NCI-H82 (cell line): ENCODE measurements around the gene FBH1.
"Not testable (repeated sequence)": the region's sequence is repeated elsewhere in the genome, so short reads cannot be mapped to it uniquely, and the experiment has no call there.

Source experiments
- DNase-seq: peaks from one replicate; lab custom pipeline; 2025; lab: John Stamatoyannopoulos, UW

The FBH1 gene

DNA sequence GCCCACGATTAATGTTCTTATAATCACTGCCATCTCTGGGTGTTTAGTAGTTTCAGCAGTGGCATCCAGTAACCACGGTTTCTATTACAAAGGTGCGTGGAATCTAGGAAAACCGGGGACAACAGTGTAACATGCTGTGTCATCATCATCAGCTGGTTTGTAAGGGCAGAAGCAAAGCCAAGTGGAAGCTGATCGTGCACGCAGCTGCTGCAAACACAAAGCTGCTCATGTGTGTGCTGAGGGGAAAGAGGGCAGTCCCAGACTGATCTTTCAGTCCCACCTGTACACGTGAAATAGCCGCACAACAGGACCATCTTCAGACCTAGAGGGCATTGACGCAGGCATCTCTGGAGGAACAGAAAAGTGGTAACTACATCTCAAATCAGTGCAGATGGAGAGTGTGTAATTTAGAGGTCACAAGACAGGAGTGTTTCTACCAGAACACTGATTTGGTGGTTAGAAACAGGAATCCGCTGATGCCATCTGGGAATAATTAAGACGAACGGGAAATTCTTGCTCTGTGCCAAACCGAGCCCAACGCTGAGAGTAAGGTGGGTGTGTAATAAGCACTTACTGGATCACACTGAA, 13.8 kb upstream of the FBH1 start:
- no peak for DNase-seq

DNA sequence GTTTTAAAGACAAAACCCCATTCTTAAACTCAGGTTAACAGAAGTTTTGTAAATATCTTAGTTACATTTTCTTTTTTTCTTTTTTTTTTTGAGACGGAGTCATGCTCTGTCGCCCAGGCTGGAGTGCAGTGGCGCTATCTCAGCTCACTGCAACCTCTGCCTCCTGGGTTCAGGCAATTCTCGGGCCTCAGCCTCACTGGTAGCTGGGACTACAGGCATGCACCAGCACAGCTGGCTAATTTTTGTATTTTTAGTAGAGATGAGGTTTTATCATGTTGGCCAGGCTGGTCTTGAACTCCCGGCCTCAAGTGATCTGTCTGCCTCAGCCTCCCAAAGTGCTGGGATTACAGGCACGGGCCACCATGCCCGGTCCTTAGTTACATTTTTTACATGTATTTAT, 13.0 kb upstream of the FBH1 start:
- DNase-seq, result not testable (repeated sequence)

DNA sequence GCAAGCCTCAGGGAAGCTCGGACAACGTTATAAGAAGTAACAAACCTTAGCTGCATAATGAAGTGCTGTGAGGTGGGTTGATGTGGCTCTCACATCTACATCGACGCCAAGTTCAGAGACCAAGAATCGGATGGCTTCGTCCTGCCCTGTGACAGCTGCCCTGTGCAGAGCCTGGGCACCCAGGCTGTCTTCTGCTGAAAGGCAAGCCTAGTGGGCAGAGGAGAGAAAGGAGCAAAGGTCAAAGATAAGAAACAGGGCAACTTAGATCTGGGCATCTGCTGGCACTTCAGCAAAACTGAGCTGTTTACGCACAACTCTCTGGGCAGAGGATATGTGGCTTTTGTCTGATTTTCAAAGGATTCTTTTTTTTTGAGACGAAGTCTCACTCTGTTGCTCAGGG, 7.1 kb upstream of the FBH1 start:
- DNase-seq, result no peak

DNA sequence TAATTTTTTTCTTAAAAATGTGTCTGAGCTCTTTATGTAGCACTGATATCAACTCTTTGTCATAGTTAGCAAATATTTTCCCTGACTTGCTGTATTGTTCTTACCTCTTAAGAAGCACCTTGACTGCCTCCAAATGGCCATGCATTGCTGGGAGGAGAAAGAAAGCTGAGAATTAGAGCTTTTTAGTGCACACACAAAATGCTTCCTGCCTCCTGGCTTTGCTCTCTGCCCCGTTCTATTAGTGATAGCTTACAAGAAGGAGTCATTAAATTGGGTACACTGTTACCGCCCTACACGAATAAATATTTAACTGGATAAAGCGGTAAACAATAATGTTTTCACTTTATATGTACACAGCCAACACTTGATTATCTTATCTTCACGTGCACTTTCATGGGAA, 4.4 kb upstream of the FBH1 start:
- no peak for DNase-seq

DNA sequence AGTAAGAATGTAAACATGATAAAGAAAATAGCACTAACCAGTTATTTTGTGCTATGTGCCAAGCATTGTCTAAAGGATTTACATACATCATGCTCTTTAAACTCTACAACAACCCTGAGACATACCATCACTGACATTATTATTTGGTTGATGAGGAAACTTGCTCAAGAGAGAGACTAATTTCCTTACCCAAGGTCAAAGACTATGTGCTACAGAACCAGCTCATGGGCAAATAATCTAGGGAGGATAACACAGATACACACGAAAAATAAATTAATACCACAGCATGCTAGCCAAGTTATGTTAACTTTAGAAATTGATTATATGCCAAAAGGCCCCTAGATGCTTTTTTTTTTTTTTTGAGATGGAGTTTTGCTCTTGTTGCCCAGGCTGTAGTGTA, 3.0 kb upstream of the FBH1 start:
- DNase-seq, result no peak

DNA sequence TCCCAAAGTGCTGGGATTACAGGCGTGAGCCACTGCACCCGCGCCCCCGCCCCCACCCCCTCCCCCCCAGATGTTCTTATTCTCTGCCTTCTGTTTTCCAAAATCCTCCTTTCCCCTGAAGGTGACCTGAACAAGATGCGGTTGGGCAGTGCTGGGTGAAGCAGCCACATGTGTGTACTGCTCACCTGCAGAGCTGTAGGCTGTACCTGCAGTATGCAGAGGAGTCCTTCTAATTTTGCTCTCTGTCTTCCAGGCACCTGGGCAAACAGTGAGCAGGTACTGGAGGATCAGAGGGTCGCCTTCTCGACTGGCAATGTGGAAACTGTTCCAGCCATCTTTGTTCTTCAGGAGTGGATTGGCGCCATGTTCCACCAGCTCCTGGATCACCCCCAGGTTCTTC, 2.4 kb upstream of the FBH1 start:
- no peak for DNase-seq

DNA sequence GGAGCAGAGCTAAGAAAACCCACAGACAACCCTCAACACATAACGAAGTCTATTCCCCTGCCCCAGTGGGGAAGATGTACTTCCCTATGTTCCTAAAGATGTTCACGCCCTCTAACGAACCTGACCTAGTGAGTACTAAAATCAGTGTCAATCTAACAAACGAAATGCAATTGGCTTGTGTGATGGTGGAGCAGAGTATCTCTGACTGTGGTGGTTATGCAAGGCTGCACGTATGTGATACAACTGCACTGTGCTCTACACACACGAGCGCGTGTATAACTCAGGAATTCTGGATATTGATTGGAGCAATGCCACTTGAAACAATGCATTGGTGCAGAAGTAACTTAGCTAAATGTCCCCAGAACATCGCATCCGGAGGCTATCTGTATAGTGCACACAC, 1.7 kb upstream of the FBH1 start:
- peak; percentile 30 for DNase-seq

DNA sequence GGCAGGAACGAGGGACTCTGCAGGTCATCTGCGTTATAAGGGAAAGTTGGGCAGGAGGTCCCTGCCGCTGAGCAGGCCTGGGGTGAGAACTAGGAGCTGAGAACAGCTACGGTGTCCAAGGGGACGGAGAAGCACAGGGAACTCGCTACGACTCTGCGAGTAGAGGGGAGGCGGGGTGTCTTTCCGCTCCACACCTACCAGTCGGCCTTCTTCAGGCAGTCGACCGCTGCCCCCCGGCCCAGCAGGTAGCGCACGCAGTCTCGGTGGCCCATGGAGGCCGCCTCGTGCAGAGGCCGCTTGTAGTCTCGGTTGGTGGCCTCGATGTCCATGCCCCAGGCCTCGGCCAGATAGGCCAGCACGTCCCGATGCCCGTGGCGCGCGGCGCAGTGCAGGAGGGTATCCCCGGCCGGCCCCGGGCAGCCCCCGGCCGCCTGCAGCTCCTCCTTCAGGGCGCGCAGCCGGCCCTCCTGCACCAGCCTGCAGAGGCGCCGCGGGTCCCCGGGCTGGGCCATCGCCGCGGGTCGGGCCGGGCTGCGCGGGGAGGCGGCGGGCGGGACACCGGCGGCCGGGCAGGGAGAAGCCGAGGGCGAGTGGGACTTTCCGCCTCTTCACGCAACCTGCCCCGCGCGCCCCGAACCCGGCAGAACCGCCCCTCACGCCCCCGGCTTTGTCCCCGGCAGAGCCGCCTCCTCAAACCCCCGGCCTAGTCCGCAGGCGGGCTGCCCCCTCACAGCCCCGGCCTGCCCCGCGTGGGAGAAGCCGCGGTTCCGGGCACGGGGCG, 1.0 kb upstream of the FBH1 start:
- peak; percentile 47 for DNase-seq

DNA sequence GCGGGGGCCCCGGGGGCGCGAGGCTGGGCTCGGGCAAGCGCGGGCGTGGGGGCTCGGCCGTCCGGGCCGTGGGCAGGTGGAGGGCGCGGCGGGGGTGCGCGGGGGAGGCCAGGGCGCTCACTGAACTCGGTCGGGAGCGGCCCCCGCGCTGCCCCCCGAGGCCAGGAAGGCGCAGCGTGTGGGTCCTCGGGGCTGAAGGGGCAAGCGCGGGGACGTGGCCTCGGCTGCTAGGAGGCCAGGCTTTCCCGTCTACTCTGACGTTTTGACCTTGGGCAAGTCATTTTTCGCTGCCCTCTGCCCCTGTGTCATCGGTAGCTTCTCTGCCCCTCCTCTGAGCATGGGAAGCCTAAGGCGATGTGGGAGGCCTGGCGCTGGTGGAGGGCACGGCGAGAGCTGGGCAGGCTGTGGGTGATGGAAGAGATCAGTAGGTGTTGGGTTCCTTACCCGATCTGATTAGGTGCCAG, 441 bp downstream of the FBH1 start:
- peak; percentile 14 for DNase-seq

DNA sequence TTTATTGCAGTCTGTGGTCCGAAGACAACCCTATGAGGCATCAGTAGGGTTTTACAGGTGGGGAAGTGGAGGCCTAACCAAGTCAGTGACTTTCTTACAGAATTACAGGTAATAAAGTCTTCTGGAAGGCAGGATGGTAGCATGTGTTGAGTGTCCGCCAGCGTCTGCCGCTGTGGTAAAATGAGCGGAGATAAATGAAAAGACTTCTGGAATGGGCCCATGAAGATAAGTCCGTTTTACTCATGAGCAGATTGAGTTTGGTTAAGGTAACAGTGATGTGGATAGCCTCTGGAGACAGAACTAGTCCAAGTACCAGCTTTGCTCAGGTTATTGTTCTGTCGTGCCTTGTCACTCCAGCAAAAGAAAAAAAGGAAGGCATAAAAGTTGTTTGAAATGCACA, 966 bp downstream of the FBH1 start:
- no peak for DNase-seq

DNA sequence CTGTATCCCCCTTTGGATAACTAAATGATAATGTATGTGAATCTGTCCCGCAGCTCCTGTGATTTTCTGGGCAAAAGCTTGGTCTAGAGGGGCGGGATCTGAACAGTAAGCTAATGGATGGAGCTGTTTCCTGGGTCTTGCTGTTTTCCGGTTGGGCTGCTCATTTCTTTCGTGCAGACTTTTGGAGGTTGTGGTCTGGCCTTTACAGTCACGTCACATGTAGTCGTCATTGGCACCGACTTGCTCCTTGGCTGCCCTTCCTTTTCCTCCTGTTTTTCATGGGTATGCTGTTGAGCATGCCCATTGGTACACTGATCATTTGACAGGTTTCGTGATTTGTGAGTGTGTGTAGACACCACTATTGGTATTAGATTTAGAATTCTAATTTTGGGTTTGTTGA, 2.0 kb downstream of the FBH1 start:
- no peak for DNase-seq

DNA sequence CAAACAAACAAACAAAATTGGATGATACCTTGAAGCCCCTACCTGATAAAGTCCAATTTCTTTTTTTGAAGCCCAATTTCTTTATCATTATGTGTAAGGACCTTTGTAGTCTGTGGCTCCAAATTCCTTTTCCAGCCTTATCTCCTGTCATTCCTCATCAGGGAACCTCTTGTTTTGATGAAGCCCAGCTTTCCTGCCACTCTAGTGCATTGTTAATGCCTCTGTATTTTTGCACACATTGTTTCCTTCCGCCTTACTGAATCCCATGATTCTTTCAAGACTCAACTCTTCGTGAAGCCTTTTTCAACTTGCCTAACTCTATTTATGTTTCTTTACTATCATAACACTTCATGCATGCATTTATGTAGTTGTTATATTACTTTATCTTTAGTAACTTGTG, 3.3 kb downstream of the FBH1 start:
- DNase-seq, result no peak

DNA sequence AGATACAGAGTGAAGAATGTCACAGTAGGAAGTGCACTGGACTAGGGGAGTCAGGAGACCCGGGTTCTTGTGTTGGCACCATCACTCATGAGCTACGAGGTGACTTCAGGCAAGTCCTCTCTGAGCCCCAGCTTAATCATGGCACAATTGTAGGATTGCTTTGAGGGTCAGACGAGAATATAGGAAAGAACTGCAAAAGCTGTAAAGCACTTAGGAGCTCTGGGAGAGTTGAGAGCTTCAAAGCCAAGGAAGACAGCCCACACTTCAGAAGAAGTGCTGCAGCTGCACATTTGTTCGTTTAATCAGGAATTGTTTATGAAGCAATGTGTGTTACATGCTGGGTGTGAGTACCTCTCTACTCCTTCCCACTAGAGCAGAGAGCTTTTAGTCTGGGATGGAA, 4.4 kb downstream of the FBH1 start:
- no peak for DNase-seq

DNA sequence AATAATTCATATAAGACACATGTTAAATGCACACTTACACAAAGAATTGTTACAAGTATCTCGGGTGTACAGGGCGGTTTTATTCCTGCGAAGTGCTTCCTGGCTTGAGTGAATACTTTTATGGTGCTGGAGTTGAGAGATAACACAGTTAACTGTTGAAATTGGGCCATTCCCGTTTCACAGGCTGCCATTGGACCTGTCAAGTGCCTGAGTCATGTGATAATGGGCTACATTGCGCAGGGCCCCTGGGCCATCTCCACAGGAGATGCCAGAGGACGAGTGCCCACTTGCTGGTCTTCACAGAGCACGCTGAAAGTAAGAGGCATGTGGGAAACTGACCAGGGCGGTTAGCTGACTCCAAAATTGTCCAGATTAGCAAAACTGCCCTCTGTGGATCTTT, 4.8 kb downstream of the FBH1 start:
- DNase-seq, result no peak

DNA sequence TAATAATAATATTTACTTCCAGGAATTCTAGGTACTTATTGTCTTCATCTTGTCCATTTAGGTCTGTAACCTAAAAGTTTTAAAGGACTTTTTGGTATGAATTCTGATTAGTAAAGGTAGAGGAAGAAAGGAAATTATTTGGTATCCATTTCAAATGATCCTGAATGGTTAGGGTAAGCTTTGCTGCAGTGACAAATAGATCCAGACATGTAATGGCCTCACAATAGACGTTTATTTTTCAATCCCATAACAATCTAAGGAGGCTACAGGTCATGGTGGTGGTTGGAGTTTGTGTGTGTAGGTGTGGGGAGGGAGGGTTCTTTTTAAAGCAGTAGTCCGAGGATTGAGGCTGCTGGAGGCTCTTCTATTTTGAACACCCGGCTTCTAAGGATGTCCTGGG, 5.3 kb downstream of the FBH1 start:
- DNase-seq, result no peak

DNA sequence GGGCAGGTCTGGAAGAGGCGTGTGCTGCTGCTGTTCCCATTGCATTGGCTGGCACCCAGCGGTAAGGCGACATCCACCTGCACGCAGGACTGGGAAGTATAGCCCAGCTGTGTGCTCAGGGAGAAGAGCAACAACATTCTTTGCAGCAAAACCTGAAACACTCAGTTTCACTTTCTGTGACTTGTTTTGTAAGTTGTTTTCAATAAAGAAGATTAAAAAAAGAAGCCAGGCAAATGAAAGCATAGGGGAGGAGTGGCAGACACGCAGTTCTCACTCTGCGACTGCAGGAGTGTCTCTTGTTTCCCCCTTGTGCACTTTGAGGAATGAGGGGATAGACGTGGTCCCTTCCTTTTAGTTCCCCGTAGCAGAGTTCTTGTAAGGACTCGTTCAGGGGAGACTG, 5.8 kb downstream of the FBH1 start:
- no peak for DNase-seq

DNA sequence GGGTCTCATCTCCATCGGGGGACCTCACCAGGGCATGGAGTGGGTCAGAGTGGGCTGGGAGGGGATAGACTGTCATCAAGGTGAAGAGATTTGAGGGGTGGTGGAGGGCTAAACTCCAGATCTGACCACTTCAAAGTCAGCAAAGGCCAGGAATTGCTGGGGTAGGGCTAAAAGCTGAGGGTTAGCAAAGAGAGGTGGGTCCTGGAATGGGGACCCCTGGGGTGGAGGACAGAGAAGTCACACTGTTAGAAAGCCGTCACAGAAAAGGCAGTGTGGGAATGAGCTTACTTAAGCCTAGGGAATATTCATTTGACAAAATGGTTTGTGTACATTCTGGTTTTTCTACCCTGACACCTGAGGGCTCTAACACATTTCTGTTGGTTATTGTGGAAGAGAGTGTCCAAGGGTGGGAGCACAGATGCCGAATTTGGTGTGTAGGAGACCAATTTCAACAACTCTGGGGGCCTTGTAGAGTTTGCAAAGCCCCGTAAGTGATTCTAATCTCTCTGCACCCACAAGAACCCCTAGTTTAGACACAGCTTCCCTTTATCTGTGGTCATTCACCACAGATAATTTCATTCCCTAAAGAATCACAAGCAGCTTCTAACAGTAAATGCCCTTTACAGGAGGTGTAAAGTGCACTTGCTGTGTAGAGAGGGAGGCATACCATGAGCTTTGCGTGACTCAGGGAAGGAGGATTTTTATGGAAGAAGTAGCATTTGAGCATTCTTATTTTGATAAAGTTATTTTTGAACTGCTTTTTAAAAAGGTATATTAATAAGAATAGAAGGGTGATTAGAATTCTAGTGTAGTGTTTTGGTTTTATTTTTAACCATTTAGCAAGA, 6.4 kb downstream of the FBH1 start:
- no peak for DNase-seq

DNA sequence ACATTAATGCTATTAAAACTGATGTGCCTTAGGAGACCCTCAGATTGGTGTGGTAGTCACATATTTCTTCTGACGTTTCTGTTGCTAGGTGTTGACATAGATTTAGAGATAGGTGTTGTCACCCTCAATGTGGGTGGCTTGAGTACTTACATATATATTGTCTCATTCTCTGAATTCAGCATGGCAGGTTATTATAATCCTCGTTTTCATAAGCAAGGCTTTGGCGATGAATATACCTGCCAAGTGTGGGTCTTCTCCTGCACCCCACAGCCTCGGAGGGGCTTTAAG, 7.0 kb downstream of the FBH1 start:
- DNase-seq, result no peak

DNA sequence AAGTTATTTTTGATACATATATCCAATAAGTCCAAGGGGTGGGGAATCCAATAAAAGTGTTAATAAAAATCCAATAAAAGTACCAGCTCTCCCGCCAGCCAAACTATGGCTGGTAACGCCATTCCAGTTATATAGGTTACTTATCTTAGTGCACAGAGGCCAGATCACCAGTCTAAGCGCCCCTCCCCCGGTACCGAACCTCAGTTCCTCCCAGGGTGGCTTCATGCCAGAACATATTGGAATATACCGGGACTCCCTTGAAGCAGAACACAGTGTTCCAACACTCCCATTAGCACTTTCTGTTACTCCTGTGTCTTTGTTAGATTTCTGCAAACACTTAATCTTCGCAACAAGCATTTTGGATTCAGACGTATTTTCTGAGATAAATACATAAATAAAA, 7.5 kb downstream of the FBH1 start:
- DNase-seq, result no peak

DNA sequence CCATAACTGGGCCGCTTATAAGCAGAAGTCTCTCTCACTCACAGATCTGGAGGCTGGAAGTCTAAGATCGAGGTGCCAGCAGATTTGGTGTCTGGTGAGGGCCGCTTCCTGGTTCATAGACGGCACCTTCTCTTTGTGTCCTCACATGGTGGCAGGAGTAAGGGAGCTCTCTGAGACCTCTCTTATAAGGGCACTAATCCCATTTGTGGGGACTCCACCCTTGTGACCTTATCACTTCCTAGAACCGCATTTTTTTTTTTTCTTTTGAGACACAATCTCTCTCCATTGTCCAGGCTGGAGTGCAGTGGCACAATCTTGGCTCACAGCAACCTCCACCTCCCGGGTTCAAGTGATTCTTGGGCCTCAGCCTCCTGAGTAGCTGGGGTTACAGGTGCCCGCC, 8.1 kb downstream of the FBH1 start:
- DNase-seq, result no peak

DNA sequence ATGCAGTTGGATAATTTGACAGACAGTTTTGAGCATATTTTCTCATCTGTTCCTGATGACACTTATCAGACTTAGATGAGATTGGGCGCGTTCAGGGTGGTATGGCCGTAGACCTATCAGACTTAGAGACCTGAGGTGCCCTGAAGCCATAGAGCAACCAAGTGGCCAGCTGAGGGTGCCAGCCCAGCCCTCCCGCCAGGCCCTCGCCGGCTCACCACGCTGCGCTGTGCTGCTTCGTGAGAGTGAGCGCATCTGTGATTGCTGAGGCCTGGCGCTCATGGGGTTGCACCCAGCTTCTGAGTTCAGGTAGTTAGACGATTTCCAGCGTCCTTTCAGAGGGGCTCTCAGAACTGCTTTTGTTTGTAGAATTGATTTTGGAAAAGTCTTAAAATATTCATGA, 10.2 kb downstream of the FBH1 start:
- DNase-seq, result no peak

DNA sequence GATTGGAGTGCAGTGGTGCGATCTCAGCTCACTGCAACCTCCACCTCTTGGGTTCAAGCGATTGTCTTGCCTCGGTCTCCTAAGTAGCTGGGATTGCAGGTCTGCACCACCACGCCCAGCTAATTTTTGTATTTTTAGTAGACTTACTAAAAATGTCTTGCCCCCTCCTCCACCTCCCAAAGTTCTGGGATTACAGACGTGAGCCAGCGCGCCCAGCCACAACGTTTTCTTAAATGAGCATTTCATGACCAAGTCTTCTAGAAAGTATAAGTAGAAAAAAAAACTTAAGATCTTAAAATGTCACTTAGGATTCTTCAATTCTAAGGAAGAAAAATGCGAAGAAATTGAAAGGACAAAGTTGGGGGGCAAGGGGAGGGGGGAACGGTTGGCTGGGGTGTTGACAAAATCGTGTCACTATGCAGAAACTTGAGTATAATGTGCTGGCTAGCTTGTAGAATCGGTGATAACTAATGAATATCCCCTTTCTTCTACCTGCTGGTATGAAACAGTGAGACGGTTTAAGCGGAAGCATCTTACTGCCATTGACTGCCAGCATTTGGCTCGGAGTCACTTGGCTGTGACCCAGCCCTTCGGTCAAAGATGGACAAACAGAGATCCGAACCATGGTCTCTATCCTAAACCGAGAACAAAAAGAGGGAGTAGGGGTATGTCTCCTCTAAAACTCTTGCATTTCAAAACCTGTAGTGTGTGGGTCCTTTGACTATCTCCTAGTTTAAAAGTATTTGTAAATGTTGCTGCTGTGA, 12.7 kb downstream of the FBH1 start:
- no peak for DNase-seq

DNA sequence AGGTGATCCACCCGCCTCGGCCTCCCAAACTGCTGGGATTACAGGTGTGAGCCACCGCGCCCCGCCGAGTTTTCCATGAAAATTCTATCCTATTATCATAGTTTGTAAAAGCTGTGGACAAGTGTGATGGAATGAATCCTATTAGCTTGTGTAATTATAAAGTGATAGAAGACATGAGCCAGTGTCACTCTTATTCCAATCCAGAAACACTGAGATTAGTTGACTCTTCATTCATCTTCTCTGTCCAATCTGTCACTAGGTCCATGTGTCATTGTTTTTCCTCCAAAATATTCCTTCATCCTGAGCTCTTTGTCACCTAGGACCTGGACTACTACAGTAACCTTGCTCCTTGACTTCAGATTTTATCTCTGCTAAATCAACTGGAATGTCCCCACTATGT, 13.5 kb downstream of the FBH1 start:
- DNase-seq, result peak; percentile 59
